Measurements from ENCODE around the gene PPP2R5D. TPM values are rescaled to one million over a fixed set of nuclear protein-coding genes. Genes with fewer than 3 reads are reported as not detected.
"Not testable (repeated sequence)": the region's sequence is repeated elsewhere in the genome, so short reads cannot be mapped to it uniquely, and the experiment has no call there.

PPP2R5D gene
- total RNA-seq, 1 donor from 2014 or later = 44.3 TPM

DNA sequence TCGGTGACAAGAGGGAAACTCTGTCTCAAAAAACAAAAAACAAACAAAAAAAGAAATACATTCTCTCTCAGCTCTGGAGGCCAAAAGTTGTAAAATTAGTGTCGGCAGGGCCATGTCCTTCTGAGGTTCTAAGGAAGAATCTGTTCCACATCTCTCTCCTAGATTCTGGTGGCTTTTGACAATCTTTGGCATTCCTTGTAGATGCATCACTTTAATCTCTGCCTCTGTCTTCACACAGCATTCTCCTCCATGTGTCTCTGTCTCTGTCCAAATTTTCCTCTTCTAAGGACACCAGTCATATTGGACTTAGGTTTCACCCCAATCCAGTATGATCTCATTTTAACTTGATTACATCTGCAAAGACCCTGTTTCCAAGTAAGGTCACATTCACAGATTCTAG, 9.1 kb downstream of the PPP2R5D start:
- no peak for DNase-seq (ENCODE audit: extremely low spot score, unreplicated experiment)
- TF ChIP-seq, protein P1, sequence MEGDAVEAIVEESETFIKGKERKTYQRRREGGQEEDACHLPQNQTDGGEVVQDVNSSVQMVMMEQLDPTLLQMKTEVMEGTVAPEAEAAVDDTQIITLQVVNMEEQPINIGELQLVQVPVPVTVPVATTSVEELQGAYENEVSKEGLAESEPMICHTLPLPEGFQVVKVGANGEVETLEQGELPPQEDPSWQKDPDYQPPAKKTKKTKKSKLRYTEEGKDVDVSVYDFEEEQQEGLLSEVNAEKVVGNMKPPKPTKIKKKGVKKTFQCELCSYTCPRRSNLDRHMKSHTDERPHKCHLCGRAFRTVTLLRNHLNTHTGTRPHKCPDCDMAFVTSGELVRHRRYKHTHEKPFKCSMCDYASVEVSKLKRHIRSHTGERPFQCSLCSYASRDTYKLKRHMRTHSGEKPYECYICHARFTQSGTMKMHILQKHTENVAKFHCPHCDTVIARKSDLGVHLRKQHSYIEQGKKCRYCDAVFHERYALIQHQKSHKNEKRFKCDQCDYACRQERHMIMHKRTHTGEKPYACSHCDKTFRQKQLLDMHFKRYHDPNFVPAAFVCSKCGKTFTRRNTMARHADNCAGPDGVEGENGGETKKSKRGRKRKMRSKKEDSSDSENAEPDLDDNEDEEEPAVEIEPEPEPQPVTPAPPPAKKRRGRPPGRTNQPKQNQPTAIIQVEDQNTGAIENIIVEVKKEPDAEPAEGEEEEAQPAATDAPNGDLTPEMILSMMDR (IDR thresholded peaks at IDR 0.05) = no peak
- peaks cover 6% of the 10 kb centered on the region for H3K4me1 Mint-ChIP-seq (ENCODE audit: unreplicated experiment)
- no peak overlapping the region for H3K4me3 Mint-ChIP-seq (ENCODE audit: unreplicated experiment)
- no peaks in the 10 kb centered on the region for H3K27me3 Mint-ChIP-seq (ENCODE audit: unreplicated experiment)
- peaks cover 12% of the 10 kb centered on the region for H3K36me3 Mint-ChIP-seq (ENCODE audit: unreplicated experiment)
- H3K9me3 Mint-ChIP-seq (ENCODE audit: unreplicated experiment) = no peaks in the 10 kb centered on the region
- no peak overlapping the region for H3K27ac Mint-ChIP-seq (ENCODE audit: unreplicated experiment)

DNA sequence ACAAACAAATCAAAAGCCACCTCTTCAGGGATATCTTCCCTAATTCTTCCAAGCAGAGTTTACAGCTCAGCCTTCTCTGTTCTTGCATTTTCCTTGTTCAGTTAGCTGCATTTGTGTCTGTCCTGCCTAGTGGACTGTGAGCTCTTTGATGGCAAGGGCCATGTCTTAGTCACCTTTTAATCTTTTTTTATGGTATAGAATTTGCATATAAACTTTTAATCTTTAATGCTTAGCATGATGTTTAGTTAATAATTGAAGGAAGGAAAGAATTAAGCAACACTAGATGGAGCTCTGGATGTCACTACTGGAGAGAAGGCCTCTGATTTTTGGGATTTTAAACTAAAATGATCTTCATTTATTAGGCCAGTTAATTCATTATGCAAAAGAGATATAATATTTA, 12.1 kb downstream of the PPP2R5D start:
- Mint-ChIP-seq H3K27me3 (ENCODE audit: unreplicated experiment) (no peaks in the 10 kb centered on the region), H3K4me3 (ENCODE audit: unreplicated experiment) (no peak overlapping the region), H3K36me3 (ENCODE audit: unreplicated experiment) (no peaks in the 10 kb centered on the region), H3K27ac (ENCODE audit: unreplicated experiment) (no peak overlapping the region), H3K4me1 (ENCODE audit: unreplicated experiment) (peaks cover 3% of the 10 kb centered on the region), H3K9me3 (ENCODE audit: unreplicated experiment) (no peaks in the 10 kb centered on the region)
- TF ChIP-seq, protein P1 (IDR thresholded peaks at IDR 0.05) = no peak
- DNase-seq (ENCODE audit: extremely low spot score, unreplicated experiment) = no peak

DNA sequence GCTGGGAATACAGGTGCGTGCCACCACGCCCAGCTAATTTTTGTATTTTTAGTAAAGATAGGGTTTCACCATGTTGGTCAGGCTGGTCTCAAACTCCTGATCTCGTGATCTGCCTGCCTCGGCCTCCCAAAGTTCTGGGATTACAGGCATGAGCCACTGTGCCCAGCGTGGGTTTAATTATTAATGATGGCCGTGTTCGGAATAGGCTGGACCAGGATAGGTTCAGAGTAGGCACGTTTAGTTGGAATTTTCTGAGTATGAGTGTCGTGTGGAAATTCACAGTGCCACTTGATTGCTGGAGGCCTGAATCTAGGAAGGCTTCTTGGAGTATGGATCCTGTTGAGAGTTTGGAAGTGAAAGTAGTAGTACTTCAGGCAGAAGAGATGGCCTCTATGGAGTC, 13.8 kb downstream of the PPP2R5D start:
- H3K27ac Mint-ChIP-seq (ENCODE audit: unreplicated experiment); H3K36me3 Mint-ChIP-seq (ENCODE audit: unreplicated experiment); H3K27me3 Mint-ChIP-seq (ENCODE audit: unreplicated experiment); H3K9me3 Mint-ChIP-seq (ENCODE audit: unreplicated experiment); DNase-seq (ENCODE audit: extremely low spot score, unreplicated experiment); H3K4me3 Mint-ChIP-seq (ENCODE audit: unreplicated experiment); H3K4me1 Mint-ChIP-seq (ENCODE audit: unreplicated experiment): not testable (repeated sequence)

DNA sequence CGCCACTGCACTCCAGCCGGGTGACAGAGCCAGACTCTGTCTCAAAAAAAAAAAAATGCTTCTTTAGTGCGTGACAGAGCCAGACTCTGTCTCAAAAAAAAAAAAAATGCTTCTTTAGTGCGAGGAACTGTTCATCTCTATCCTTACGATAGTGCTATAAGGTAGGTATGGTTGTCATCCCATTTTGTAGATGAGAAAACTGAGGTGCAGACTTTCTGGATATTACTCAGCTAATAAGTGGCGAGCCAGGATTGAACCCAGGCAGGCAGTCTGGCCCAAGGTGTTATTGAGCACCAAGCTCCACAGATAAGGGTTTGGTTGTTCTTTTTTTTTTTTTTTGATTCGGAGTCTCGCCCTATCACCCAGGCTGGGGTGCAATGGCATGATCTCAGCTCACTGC, 17.5 kb downstream of the PPP2R5D start:
- Mint-ChIP-seq H3K9me3 (ENCODE audit: unreplicated experiment) (no peaks in the 10 kb centered on the region), H3K4me3 (ENCODE audit: unreplicated experiment) (no peak overlapping the region), H3K4me1 (ENCODE audit: unreplicated experiment) (no peaks in the 10 kb centered on the region), H3K36me3 (ENCODE audit: unreplicated experiment) (peaks cover 1% of the 10 kb centered on the region), H3K27ac (ENCODE audit: unreplicated experiment) (no peak overlapping the region), H3K27me3 (ENCODE audit: unreplicated experiment) (no peaks in the 10 kb centered on the region)
- TF ChIP-seq, protein P1 (IDR thresholded peaks at IDR 0.05) = no peak
- no peak for DNase-seq (ENCODE audit: extremely low spot score, unreplicated experiment)

GRCh38 chr6:43005844-43006243, 21.5 kb downstream of the PPP2R5D start:
- H3K4me1 Mint-ChIP-seq (ENCODE audit: unreplicated experiment) = no peaks in the 10 kb centered on the region
- TF ChIP-seq, protein P1 (IDR thresholded peaks at IDR 0.05) = no peak
- no peak overlapping the region for H3K27ac Mint-ChIP-seq (ENCODE audit: unreplicated experiment)
- no peak for DNase-seq (ENCODE audit: extremely low spot score, unreplicated experiment)
- no peaks in the 10 kb centered on the region for H3K9me3 Mint-ChIP-seq (ENCODE audit: unreplicated experiment)
- no peak overlapping the region for H3K4me3 Mint-ChIP-seq (ENCODE audit: unreplicated experiment)
- no peaks in the 10 kb centered on the region for H3K27me3 Mint-ChIP-seq (ENCODE audit: unreplicated experiment)
- peaks cover 14% of the 10 kb centered on the region for H3K36me3 Mint-ChIP-seq (ENCODE audit: unreplicated experiment)

DNA sequence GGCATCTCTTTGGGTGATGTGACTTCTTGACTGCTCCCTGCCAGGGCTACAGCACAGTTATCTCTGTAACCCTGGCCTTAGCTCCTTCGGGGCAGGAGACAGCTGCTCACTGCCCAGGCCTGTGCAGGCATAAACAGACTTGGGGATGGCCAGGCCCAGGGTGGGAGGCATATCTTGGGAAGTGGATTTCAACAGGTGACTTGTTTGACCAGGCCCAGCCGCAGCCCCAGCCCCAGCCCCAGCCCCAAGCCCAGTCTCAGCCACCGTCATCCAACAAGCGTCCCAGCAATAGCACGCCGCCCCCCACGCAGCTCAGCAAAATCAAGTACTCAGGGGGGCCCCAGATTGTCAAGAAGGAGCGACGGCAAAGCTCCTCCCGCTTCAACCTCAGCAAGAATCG, 21.9 kb downstream of the PPP2R5D start:
- TF ChIP-seq, protein P1 (IDR thresholded peaks at IDR 0.05) = no peak
- DNase-seq (ENCODE audit: extremely low spot score, unreplicated experiment) = no peak
- Mint-ChIP-seq H3K4me1 (ENCODE audit: unreplicated experiment) (no peaks in the 10 kb centered on the region), H3K36me3 (ENCODE audit: unreplicated experiment) (peaks cover 15% of the 10 kb centered on the region), H3K4me3 (ENCODE audit: unreplicated experiment) (no peak overlapping the region), H3K27me3 (ENCODE audit: unreplicated experiment) (no peaks in the 10 kb centered on the region), H3K9me3 (ENCODE audit: unreplicated experiment) (no peaks in the 10 kb centered on the region), H3K27ac (ENCODE audit: unreplicated experiment) (no peak overlapping the region)

Measured in osteocyte (in vitro differentiated cells).